OCI-LY3 (cell line): ENCODE results near the gene MAPKAPK3.
A peak's percentile ranks its signal among the peaks of the same experiment; 100 is the strongest.

Experiments
- H2AFZ ChIP-seq: fragments of 200-600, 300-600 bp; shearing (Covaris generic); 2 replicates; pipeline ENCODE4 v1.6.0; 2014; ENCODE audit warnings: antibody characterized with exemption, low read depth, low read length
- H3K27ac ChIP-seq: fragments of 200-600, 300-600 bp; sonication (generic); 2 replicates; pipeline ENCODE4 v1.5.1; 2014; ENCODE audit warnings: mild to moderate bottlenecking, low read length, moderate library complexity, mixed read lengths
- H3K27me3 ChIP-seq: fragments of 200-600, 300-600 bp; sonication (generic); 2 replicates; pipeline ENCODE4 v1.6.1; 2014; ENCODE audit warnings: low read depth, low read length, mixed read lengths
- H3K36me3 ChIP-seq: fragments of 200-600, 300-600 bp; sonication (generic); replicated peaks from 2 replicates; pipeline ENCODE3; 2014; ENCODE audit warnings: low read depth, low read length, mixed read lengths
- H3K4me1 ChIP-seq: fragments of 300-600, 200-600 bp; sonication (generic); 2 replicates; pipeline ENCODE4 v1.6.1; 2014; ENCODE audit warnings: low read length, mixed read lengths
- H3K4me2 ChIP-seq: fragments of 200-600, 300-600 bp; sonication (generic); 2 replicates; pipeline ENCODE4 v1.6.1; 2014; ENCODE audit warnings: low read length, mixed read lengths
- H3K4me3 ChIP-seq: fragments of 300-600, 200-600 bp; sonication (generic); 2 replicates; pipeline ENCODE4 v1.5.1; 2014; ENCODE audit warnings: antibody characterized with exemption, mild to moderate bottlenecking, low read length, moderate library complexity
- H3K79me2 ChIP-seq: fragments of 300-600, 200-600 bp; shearing (Covaris generic); 2 replicates; pipeline ENCODE4 v1.6.1; 2014; ENCODE audit warnings: mild to moderate bottlenecking, low read length, mixed read lengths
- H3K9ac ChIP-seq: fragments of 300-600, 200-600 bp; shearing (Covaris generic); 2 replicates; pipeline ENCODE4 v1.6.0; 2014; ENCODE audit warnings: mild to moderate bottlenecking, low read length, moderate library complexity
- H3K9me3 ChIP-seq: fragments of 200-600, 300-600 bp; shearing (Covaris generic); 2 replicates; pipeline ENCODE4 v1.6.1; 2014; ENCODE audit warnings: low read length, mixed read lengths; ENCODE audit not compliant: insufficient read depth
- H4K20me1 ChIP-seq: fragments of 200-600, 300-600 bp; sonication (generic); 2 replicates; pipeline ENCODE4 v1.6.1; 2016; ENCODE audit warnings: low read length, mixed read lengths; ENCODE audit not compliant: insufficient read depth
- CTCF ChIP-seq: fragments of 200-600, 300-600 bp; sonication (generic); IDR thresholded peaks from 2 replicates; pipeline ENCODE4 v1.5.1; 2014; ENCODE audit warnings: antibody characterized with exemption, low read length, low read depth
- EZH2phosphoT487 ChIP-seq: fragments of 200-600 bp; shearing (Covaris generic); IDR thresholded peaks from 2 replicates; pipeline ENCODE4 v1.6.1; 2018; ENCODE audit warnings: antibody characterized with exemption, mixed run types, low read depth

The MAPKAPK3 gene

GRCh38 chr3:50584391-50584790 lies 32.6 kb upstream of the MAPKAPK3 start:
- TF ChIP-seq EZH2phosphoT487, result no peak
- no peak for TF ChIP-seq CTCF
- H3K79me2 ChIP-seq, result no peaks in the 10 kb centered on the region
- H3K9me3 ChIP-seq, result no peaks in the 10 kb centered on the region
- H3K4me1 ChIP-seq, result peaks cover 18% of the 10 kb centered on the region
- no peak overlapping the region for H3K27ac ChIP-seq
- peaks cover 4% of the 10 kb centered on the region for H3K36me3 ChIP-seq
- H2AFZ ChIP-seq, result no peak overlapping the region
- no peak overlapping the region for H3K4me3 ChIP-seq
- H3K4me2 ChIP-seq, result no peak overlapping the region
- H4K20me1 ChIP-seq, result no peaks in the 10 kb centered on the region
- H3K9ac ChIP-seq, result no peak overlapping the region
- H3K27me3 ChIP-seq, result no peaks in the 10 kb centered on the region

GRCh38 chr3:50585919-50586762 lies 30.8 kb upstream of the MAPKAPK3 start:
- no peak for TF ChIP-seq CTCF
- TF ChIP-seq EZH2phosphoT487, result no peak
- no peak overlapping the region for H3K9ac ChIP-seq
- H4K20me1 ChIP-seq, result no peaks in the 10 kb centered on the region

GRCh38 chr3:50586763-50587070 lies 30.2 kb upstream of the MAPKAPK3 start:
- H3K27me3 ChIP-seq, result no peaks in the 10 kb centered on the region
- H4K20me1 ChIP-seq, result no peaks in the 10 kb centered on the region
- no peak overlapping the region for H3K4me2 ChIP-seq
- H3K9ac ChIP-seq, result no peak overlapping the region
- no peak overlapping the region for H3K4me3 ChIP-seq
- TF ChIP-seq EZH2phosphoT487 (no peak), CTCF (no peak)
- no peaks in the 10 kb centered on the region for H3K9me3 ChIP-seq
- H3K4me1 ChIP-seq, result peaks cover 40% of the 10 kb centered on the region
- no peaks in the 10 kb centered on the region for H3K79me2 ChIP-seq
- no peak overlapping the region for H3K27ac ChIP-seq
- no peaks in the 10 kb centered on the region for H3K36me3 ChIP-seq
- H2AFZ ChIP-seq, result no peak overlapping the region

More at GRCh38 chr3:50585919-50586762, 30.8 kb upstream of the MAPKAPK3 start:
- H3K27ac ChIP-seq, result no peak overlapping the region
- H3K4me3 ChIP-seq, result no peak overlapping the region
- no peaks in the 10 kb centered on the region for H3K36me3 ChIP-seq
- H3K27me3 ChIP-seq, result no peaks in the 10 kb centered on the region
- no peaks in the 10 kb centered on the region for H3K79me2 ChIP-seq
- peaks cover 34% of the 10 kb centered on the region for H3K4me1 ChIP-seq
- no peak overlapping the region for H2AFZ ChIP-seq
- no peaks in the 10 kb centered on the region for H3K9me3 ChIP-seq
- H3K4me2 ChIP-seq, result no peak overlapping the region

DNA sequence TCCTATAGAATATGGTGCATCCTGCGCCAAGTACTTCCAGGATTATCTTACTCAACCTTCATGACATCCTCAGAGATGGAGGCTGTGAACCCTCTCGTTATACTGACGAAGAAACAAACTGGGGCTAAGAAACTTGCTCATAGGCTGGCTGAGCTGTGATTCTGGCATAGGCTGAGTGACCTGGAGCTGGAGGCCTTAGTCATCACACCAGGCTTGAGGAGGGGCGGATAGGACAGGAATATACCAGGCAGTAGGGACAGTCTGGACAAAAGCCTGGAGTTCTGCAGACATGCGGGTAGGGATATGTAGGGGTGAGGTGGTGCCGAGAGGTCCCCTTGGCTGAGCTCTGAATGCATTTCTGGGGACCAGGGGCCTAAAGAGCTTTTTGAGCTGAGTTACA lies 29.6 kb upstream of the MAPKAPK3 start:
- Histone ChIP-seq H2AFZ (no peak overlapping the region), H3K79me2 (no peaks in the 10 kb centered on the region), H3K9me3 (no peaks in the 10 kb centered on the region), H3K27me3 (no peaks in the 10 kb centered on the region), H3K36me3 (no peaks in the 10 kb centered on the region), H4K20me1 (no peaks in the 10 kb centered on the region), H3K27ac (0 out of 2 replicates have a peak overlapping the region, but pooled peaks have one; percentile 43), H3K4me3 (no peak overlapping the region), H3K9ac (no peak overlapping the region), H3K4me1 (peaks cover 44% of the 10 kb centered on the region), H3K4me2 (no peak overlapping the region)
- TF ChIP-seq EZH2phosphoT487 (no peak), CTCF (no peak)
